Chondrocyte (in vitro differentiated cells): Measurements from ENCODE around the gene CACHD1. TPM values are rescaled to one million over a fixed set of nuclear protein-coding genes. Genes with fewer than 3 reads are reported as not detected.

Source experiments
- DNase-seq: peaks from one replicate; pipeline ENCODE4 v3.0.0; 2021; ENCODE audit warnings: mixed read lengths, low spot score
- H3K27ac Mint-ChIP-seq: one replicate; pipeline ENCODE4 v1.8.0; 2021; ENCODE audit warnings: mild to moderate bottlenecking, moderate library complexity, mixed read lengths; ENCODE audit not compliant: unreplicated experiment
- H3K27me3 Mint-ChIP-seq: 2 replicates; pipeline ENCODE4 v1.8.0; 2021; ENCODE audit warnings: low read depth, mixed read lengths
- H3K36me3 Mint-ChIP-seq: 2 replicates; pipeline ENCODE4 v1.8.0; 2021; ENCODE audit warnings: low read depth, mixed read lengths
- H3K4me1 Mint-ChIP-seq: 2 replicates; pipeline ENCODE4 v1.8.0; 2021; ENCODE audit warnings: low read depth, mild to moderate bottlenecking, mixed read lengths
- H3K4me3 Mint-ChIP-seq: one replicate; pipeline ENCODE4 v1.8.0; 2021; ENCODE audit warnings: mild to moderate bottlenecking, moderate library complexity, mixed read lengths; ENCODE audit not compliant: unreplicated experiment
- H3K9me3 Mint-ChIP-seq: 2 replicates; pipeline ENCODE4 v1.8.0; 2021; ENCODE audit warnings: low read depth, mixed read lengths
- CTCF ChIP-seq: fragments of 200-600 bp; sonication (generic); IDR thresholded peaks from 2 replicates; pipeline ENCODE4 v1.5.0; 2021; ENCODE audit warnings: antibody characterized with exemption, mild to moderate bottlenecking, moderate library complexity
- total RNA-seq: library from RNA; stranded (reverse); gene quantifications from 3 replicates; pipeline ENCODE4 v1.2.1, GENCODE V29; 2021

The CACHD1 gene
- total RNA-seq, 1 donor from 2014 or later, result 10.5 TPM

GRCh38 chr1:64494659-64495058 is 24.7 kb downstream of the CACHD1 start:
- no peak for DNase-seq
- Mint-ChIP-seq H3K36me3 (no peaks in the 10 kb centered on the region), H3K27ac (no peak overlapping the region), H3K4me3 (no peak overlapping the region), H3K9me3 (no peaks in the 10 kb centered on the region), H3K4me1 (peaks cover 28% of the 10 kb centered on the region), H3K27me3 (no peaks in the 10 kb centered on the region)
- TF ChIP-seq CTCF, result no peak

- Mint-ChIP-seq H3K27ac (no peak overlapping the region), H3K27me3 (no peaks in the 10 kb centered on the region), H3K4me1 (peaks cover 22% of the 10 kb centered on the region), H3K4me3 (no peak overlapping the region), H3K36me3 (no peaks in the 10 kb centered on the region), H3K9me3 (no peaks in the 10 kb centered on the region)
- TF ChIP-seq CTCF, result no peak
- DNase-seq, result no peak
These were observed 25.9 kb downstream of the CACHD1 start for GRCh38 chr1:64495878-64496277.

GRCh38 chr1:64496606-64497005 is 26.7 kb downstream of the CACHD1 start:
- H3K4me3 Mint-ChIP-seq, result no peak overlapping the region
- no peak for DNase-seq
- no peaks in the 10 kb centered on the region for H3K9me3 Mint-ChIP-seq
- no peaks in the 10 kb centered on the region for H3K36me3 Mint-ChIP-seq
- peaks cover 22% of the 10 kb centered on the region for H3K4me1 Mint-ChIP-seq
- no peak for TF ChIP-seq CTCF
- H3K27me3 Mint-ChIP-seq, result no peaks in the 10 kb centered on the region
- H3K27ac Mint-ChIP-seq, result no peak overlapping the region

GRCh38 chr1:64497088-64497883 is 27.4 kb downstream of the CACHD1 start:
- DNase-seq, result no peak
- no peak for TF ChIP-seq CTCF
- Mint-ChIP-seq H3K27me3 (no peaks in the 10 kb centered on the region), H3K4me3 (no peak overlapping the region), H3K27ac (peak overlapping the region; percentile 74), H3K4me1 (peaks cover 28% of the 10 kb centered on the region), H3K36me3 (no peaks in the 10 kb centered on the region), H3K9me3 (no peaks in the 10 kb centered on the region)

GRCh38 chr1:64498325-64498724 is 28.4 kb downstream of the CACHD1 start:
- DNase-seq, result no peak
- H3K27ac Mint-ChIP-seq, result no peak overlapping the region
- H3K4me3 Mint-ChIP-seq, result no peak overlapping the region
- no peaks in the 10 kb centered on the region for H3K9me3 Mint-ChIP-seq
- H3K36me3 Mint-ChIP-seq, result no peaks in the 10 kb centered on the region
- no peak for TF ChIP-seq CTCF
- H3K4me1 Mint-ChIP-seq, result peaks cover 29% of the 10 kb centered on the region
- H3K27me3 Mint-ChIP-seq, result no peaks in the 10 kb centered on the region
